ENCODE data around the gene PRKCA. TPM values are rescaled to one million over a fixed set of nuclear protein-coding genes. Genes with fewer than 3 reads are reported as not detected.
A peak's percentile ranks its signal among the peaks of the same experiment; 100 is the strongest.

The PRKCA gene
- total and polyA plus RNA-seq, 2 of the 13 experiments (the other 11 are each of a cell fraction or from before 2014, with no cell fraction given): 18.5 to 21.5 TPM

- no peak for TF ChIP-seq ZBTB39 (CRISPR knock-in tag; IDR thresholded peaks at IDR 0.05)
- no peak for TF ChIP-seq MEIS2 (CRISPR knock-in tag; IDR thresholded peaks at IDR 0.05)
- no peak for TF ChIP-seq ZNF30 (CRISPR knock-in tag; IDR thresholded peaks at IDR 0.05)
- TF ChIP-seq ZNF770 (CRISPR knock-in tag; IDR thresholded peaks at IDR 0.05): no peak
- no peak for TF ChIP-seq TCF7L2 (IDR thresholded peaks at IDR 0.05; ENCODE audit: low read depth, low read length)
- peak; percentile 94 for TF ChIP-seq ZNF768 (CRISPR knock-in tag; IDR thresholded peaks at IDR 0.05)
- TF ChIP-seq ZNF616 (CRISPR knock-in tag; IDR thresholded peaks at IDR 0.05; ENCODE audit: low read depth): no peak
- no peak for TF ChIP-seq PLSCR1 (CRISPR knock-in tag; IDR thresholded peaks at IDR 0.05; ENCODE audit: borderline replicate concordance)
- no peak for TF ChIP-seq AHR (CRISPR knock-in tag; IDR thresholded peaks at IDR 0.05)
- no peak for TF ChIP-seq CBX5 (CRISPR knock-in tag; IDR thresholded peaks at IDR 0.05; ENCODE audit: borderline replicate concordance)
- TF ChIP-seq ZSCAN22 (CRISPR knock-in tag; IDR thresholded peaks at IDR 0.05): no peak
- no peak for TF ChIP-seq ARID5B (CRISPR knock-in tag; IDR thresholded peaks at IDR 0.05)
- no peak for TF ChIP-seq ELK4 (CRISPR knock-in tag; IDR thresholded peaks at IDR 0.05; ENCODE audit: borderline replicate concordance)
- TF ChIP-seq SMAD1 (CRISPR knock-in tag; IDR thresholded peaks at IDR 0.05; ENCODE audit: borderline replicate concordance, low read depth): no peak
- TF ChIP-seq NCOA2 (CRISPR knock-in tag; IDR thresholded peaks at IDR 0.05): no peak
- no peak for TF ChIP-seq RNF2 (conservative IDR thresholded peaks at IDR 0.05; ENCODE audit: low read depth)
- no peak for TF ChIP-seq TFDP1 (CRISPR knock-in tag; IDR thresholded peaks at IDR 0.05; ENCODE audit: borderline replicate concordance)
- no peak for TF ChIP-seq SYNCRIP (IDR thresholded peaks at IDR 0.05; ENCODE audit: insufficient read depth, low read depth, low read length)
Observed at GRCh38 chr17:66582373-66583111, 280.1 kb downstream of the PRKCA start (continued).

Measured in HepG2 (cell line).